Prostate gland (tissue), 2 donors: ENCODE results near the gene TNNT2.

Experiments used
- POLR2A ChIP-seq: fragments of 450-650 bp; IDR thresholded peaks from one replicate; pipeline ENCODE4 v1.6.1; 2016; ENCODE audit warnings: antibody characterized with exemption, mild to moderate bottlenecking
- POLR2AphosphoS5 ChIP-seq: sonication (generic); formaldehyde crosslinking; IDR thresholded peaks from one replicate; pipeline ENCODE4 v1.6.1; 2017; ENCODE audit warnings: antibody characterized with exemption
- TF ChIP-seq, protein P1 (sequence below), 4 experiments: fragments of 200-600 bp in 2 of 4; fragments of 450-650 bp in 2 of 4; sonication (generic) in 2 of 4; IDR thresholded peaks; 1 replicate in 3 of 4; 2 replicates in 1 of 4; pipeline ENCODE4 v1.5.1; 2016 to 2019; ENCODE audit warnings: antibody characterized with exemption in 4 of 4, mild to moderate bottlenecking in 2 of 4, moderate library complexity in 2 of 4

DNA sequence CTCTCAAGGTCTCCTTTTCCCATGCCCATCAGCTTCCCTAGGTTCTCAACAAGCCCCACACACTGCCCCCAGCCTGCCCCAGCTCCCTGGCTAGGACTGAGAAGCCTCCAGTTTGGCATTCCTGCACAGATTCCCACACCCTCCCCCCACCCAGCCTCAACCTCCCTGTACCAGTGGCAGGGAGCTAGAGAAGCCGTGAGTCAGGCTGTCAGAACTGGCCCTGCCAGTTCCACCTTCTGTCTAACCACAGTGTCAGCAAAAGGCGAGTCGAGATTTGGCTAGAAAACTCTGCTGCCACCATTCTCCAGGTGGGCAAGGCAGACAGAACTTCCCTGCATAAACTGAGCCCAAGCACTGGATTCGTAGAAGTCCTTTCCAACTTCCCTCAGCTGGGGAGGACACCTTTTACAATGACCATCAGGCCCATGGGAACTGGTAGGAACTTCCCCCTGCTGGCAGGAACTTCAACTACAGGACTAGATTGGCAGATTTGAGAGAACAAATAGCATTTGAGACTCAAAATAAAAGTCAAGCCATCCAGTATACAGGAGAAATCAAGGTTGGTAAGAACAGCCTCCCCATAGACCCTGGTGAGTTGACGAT lies 31.0 kb downstream of the TNNT2 start:
- no peak for TF ChIP-seq POLR2A
- TF ChIP-seq, protein P1, sequence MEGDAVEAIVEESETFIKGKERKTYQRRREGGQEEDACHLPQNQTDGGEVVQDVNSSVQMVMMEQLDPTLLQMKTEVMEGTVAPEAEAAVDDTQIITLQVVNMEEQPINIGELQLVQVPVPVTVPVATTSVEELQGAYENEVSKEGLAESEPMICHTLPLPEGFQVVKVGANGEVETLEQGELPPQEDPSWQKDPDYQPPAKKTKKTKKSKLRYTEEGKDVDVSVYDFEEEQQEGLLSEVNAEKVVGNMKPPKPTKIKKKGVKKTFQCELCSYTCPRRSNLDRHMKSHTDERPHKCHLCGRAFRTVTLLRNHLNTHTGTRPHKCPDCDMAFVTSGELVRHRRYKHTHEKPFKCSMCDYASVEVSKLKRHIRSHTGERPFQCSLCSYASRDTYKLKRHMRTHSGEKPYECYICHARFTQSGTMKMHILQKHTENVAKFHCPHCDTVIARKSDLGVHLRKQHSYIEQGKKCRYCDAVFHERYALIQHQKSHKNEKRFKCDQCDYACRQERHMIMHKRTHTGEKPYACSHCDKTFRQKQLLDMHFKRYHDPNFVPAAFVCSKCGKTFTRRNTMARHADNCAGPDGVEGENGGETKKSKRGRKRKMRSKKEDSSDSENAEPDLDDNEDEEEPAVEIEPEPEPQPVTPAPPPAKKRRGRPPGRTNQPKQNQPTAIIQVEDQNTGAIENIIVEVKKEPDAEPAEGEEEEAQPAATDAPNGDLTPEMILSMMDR (IDR thresholded peaks at IDR 0.05), result peak; percentile 12 to 72 (median 62)
- peak; percentile 54 for TF ChIP-seq POLR2AphosphoS5
